A673 (cell line): ENCODE data around the gene C7orf33. TPM values are rescaled to one million over a fixed set of nuclear protein-coding genes. Genes with fewer than 3 reads are reported as not detected.

ENCODE experiments used
- BruUV-seq: library from RNA; stranded (reverse); fragments of 400-500 nt; replicated peaks from 2 replicates; lab custom pipeline; 2021; lab: Mats Ljungman, UMichigan
- CTCF ChIA-PET: fragments of 300-600 bp; sonication (Branson Sonifier 250); formaldehyde crosslinking; loops from one replicate; lab custom pipeline; 2022; ENCODE audit warnings: antibody characterized with exemption; lab: Charles Lee
- POLR2A ChIA-PET: fragments of 300-600 bp; sonication (Branson Sonifier 250); formaldehyde crosslinking; loops from one replicate; lab custom pipeline; 2022; ENCODE audit warnings: antibody characterized with exemption; ENCODE audit not compliant: low non-redundant PET; lab: Charles Lee
- DNase-seq: peaks from one replicate; pipeline ENCODE4 v3.0.0-alpha.2; 2015; ENCODE audit warnings: low spot score
- H3K27ac ChIP-seq: fragments of 200-600 bp; sonication (generic); 2 replicates; pipeline ENCODE4 v1.5.1; 2016; ENCODE audit warnings: mixed run types, low read depth, mild to moderate bottlenecking, mixed read lengths, antibody characterized with exemption, low read length; ENCODE audit not compliant: poor library complexity, severe bottlenecking
- H3K27me3 ChIP-seq: fragments of 200-600 bp; sonication (generic); replicated peaks from 2 replicates; pipeline ENCODE4 v1.6.1; 2017; ENCODE audit warnings: mixed run types, low read depth, mild to moderate bottlenecking, mixed read lengths, antibody characterized with exemption, low read length; ENCODE audit not compliant: insufficient read depth, poor library complexity
- H3K36me3 ChIP-seq: fragments of 200-600 bp; sonication (generic); 2 replicates; pipeline ENCODE4 v1.6.1; 2016; ENCODE audit warnings: mixed run types, mild to moderate bottlenecking, mixed read lengths, antibody characterized with exemption, low read length; ENCODE audit not compliant: insufficient read depth, poor library complexity, severe bottlenecking
- H3K4me1 ChIP-seq: fragments of 200-600 bp; sonication (generic); 2 replicates; pipeline ENCODE4 v1.6.1; 2017; ENCODE audit warnings: mixed run types, mild to moderate bottlenecking, mixed read lengths, antibody characterized with exemption, low read length; ENCODE audit not compliant: insufficient read depth, poor library complexity, severe bottlenecking
- H3K4me3 ChIP-seq: fragments of 200-600 bp; sonication (generic); 2 replicates; pipeline ENCODE4 v1.5.1; 2016; ENCODE audit warnings: low read depth, mixed run types, mild to moderate bottlenecking, mixed read lengths, low read length; ENCODE audit not compliant: poor library complexity, severe bottlenecking
- H3K9me3 ChIP-seq: fragments of 200-600 bp; sonication (generic); 2 replicates; pipeline ENCODE4 v1.6.1; 2016; ENCODE audit warnings: mixed run types, low read depth, mild to moderate bottlenecking, mixed read lengths, antibody characterized with exemption, low read length; ENCODE audit not compliant: poor library complexity, severe bottlenecking
- CTCF ChIP-seq: fragments of 300-800, 200-600 bp; sonication (generic); conservative IDR thresholded peaks from 2 replicates; pipeline ENCODE4 v1.5.1; 2017; ENCODE audit warnings: low read depth, mild to moderate bottlenecking, antibody characterized with exemption, low read length, moderate library complexity, mixed read lengths
- EZH2 ChIP-seq: fragments of 200-600 bp; sonication (generic); IDR thresholded peaks from 2 replicates; pipeline ENCODE4 v1.6.1; 2017; ENCODE audit warnings: borderline replicate concordance, low read depth, mild to moderate bottlenecking, mixed read lengths, antibody characterized with exemption, low read length; ENCODE audit not compliant: poor library complexity, severe bottlenecking
- intact Hi-C: fragments of 100-400 bp; cut with micrococcal nuclease; formaldehyde crosslinking; loops from one replicate; pipeline ENCODE4 v1.10.0; 2022; ENCODE audit not compliant: unreplicated experiment
- total RNA-seq: library from RNA; stranded (reverse); gene quantifications from 2 replicates; pipeline ENCODE4 v1.2.3, GENCODE V29; 2021

The C7orf33 gene
- total RNA-seq, 1 experiment from 2014 or later = not detected

- H3K4me1 ChIP-seq = peaks cover 21% of the 10 kb centered on the region
- H3K27me3 ChIP-seq = no peaks in the 10 kb centered on the region
- BruUV-seq = no TSS peak
- POLR2A ChIA-PET = interaction anchor here (0.6 kb wide), 2 partner anchors 14 to 662 kb away, joined by 3 to 4 read pairs; no protein-coding TSS in a partner anchor
- no peaks in the 10 kb centered on the region for H3K36me3 ChIP-seq
- no peak overlapping the region for H3K27ac ChIP-seq
- CTCF ChIA-PET = no interaction called here
- intact Hi-C loops = no loop called here
- TF ChIP-seq EZH2 (no peak), CTCF (no peak)
- no peak for DNase-seq
- H3K9me3 ChIP-seq = no peaks in the 10 kb centered on the region
- H3K4me3 ChIP-seq = no peak overlapping the region
These were observed 32.5 kb downstream of the C7orf33 start for GRCh38 chr7:148622887-148623585.

DNA sequence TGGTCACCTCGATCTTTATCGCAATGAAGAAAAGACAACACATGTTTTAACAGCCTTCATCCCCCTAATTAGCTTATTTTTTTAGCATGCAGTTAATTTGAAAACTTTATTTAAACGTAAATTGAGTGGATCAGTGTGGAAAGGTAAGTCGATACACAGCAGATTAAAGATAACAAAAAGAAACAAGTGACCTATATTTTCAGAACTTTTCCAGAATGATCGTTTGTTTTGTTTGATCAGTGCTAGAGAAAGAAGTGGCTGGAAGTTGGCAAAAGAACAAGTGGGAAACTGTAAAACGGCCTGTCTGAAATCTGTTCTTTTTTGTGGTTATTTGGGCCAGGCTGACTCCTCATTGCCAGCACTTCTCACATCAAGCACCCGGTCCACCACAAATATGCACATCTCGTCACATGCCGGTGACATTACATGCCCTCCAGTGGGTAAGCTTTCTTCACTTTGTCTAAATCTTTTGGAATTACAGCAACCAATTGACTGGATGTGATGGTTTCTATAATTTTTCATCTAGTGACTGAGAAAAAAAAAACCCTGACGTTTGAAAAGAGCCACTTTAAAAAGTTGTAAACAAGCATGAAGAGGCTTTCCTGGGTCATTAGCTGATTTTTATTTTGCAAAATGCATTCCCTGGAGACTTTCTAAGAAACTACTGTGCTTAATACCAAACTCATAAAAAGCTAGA lies 33.2 kb downstream of the C7orf33 start:
- H3K36me3 ChIP-seq = no peaks in the 10 kb centered on the region
- no peaks in the 10 kb centered on the region for H3K27me3 ChIP-seq
- H3K4me3 ChIP-seq = no peak overlapping the region
- intact Hi-C loops = no loop called here
- no peaks in the 10 kb centered on the region for H3K9me3 ChIP-seq
- peaks cover 21% of the 10 kb centered on the region for H3K4me1 ChIP-seq
- CTCF ChIA-PET = no interaction called here
- H3K27ac ChIP-seq = no peak overlapping the region
- POLR2A ChIA-PET = interaction anchor here (0.6 kb wide), 1 partner anchor 13 kb away, joined by 4 read pairs; no protein-coding TSS in a partner anchor
- no peak for DNase-seq
- no TSS peak for BruUV-seq
- TF ChIP-seq EZH2 (no peak), CTCF (no peak)

DNA sequence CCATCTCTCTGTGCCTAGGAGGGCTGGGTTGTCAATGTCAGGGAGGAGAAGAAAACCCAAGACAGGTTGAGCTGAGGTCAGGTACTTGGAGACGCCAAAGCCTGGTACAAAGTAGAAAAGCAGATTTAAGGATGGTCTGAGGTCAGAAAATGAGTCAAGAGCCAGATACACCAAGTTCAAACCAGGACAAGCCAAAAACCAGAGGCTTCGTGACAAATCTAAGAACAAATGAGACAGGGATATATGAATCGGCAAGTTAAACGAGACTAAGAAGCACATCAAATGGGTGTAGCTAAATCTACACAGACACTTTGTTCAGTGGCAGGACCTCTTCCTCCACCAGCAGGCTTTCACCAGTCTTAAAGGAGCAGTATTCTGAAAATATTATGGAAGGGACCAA lies 34.2 kb downstream of the C7orf33 start:
- intact Hi-C loops = no loop called here
- no peak for TF ChIP-seq EZH2
- no peak for TF ChIP-seq CTCF
- BruUV-seq = no TSS peak
- POLR2A ChIA-PET = no interaction called here
- Histone ChIP-seq H3K4me3 (no peak overlapping the region), H3K4me1 (peaks cover 21% of the 10 kb centered on the region), H3K36me3 (no peaks in the 10 kb centered on the region), H3K9me3 (no peaks in the 10 kb centered on the region), H3K27ac (no peak overlapping the region), H3K27me3 (no peaks in the 10 kb centered on the region)
- DNase-seq = no peak
- CTCF ChIA-PET = no interaction called here
